ENCODE data around the gene DENND2D. TPM values are rescaled to one million over a fixed set of nuclear protein-coding genes. Genes with fewer than 3 reads are reported as not detected.

The DENND2D gene
- polyA plus RNA-seq, 3 donors = 15.3 to 17.7 (median 16.3) TPM

- DNase-seq (ENCODE audit: low read depth in 3 of 3, low spot score in 2 of 3) = no peak
Observed at GRCh38 chr1:111204201-111204982, 3.9 kb upstream of the DENND2D start.

GRCh38 chr1:111203681-111204200, 3.3 kb upstream of the DENND2D start:
- DNase-seq (ENCODE audit: low read depth in 3 of 3, low spot score in 2 of 3) = no peak

- DNase-seq (ENCODE audit: low read depth in 3 of 3, low spot score in 2 of 3) = no peak
Observed at GRCh38 chr1:111202707-111203623, 2.5 kb upstream of the DENND2D start.

GRCh38 chr1:111202366-111202706, 1.9 kb upstream of the DENND2D start:
- DNase-seq (ENCODE audit: low read depth in 3 of 3, low spot score in 2 of 3) = no peak

GRCh38 chr1:111201275-111202090, 1.0 kb upstream of the DENND2D start:
- no peak for DNase-seq (ENCODE audit: low read depth in 3 of 3, low spot score in 2 of 3)

- no peak for DNase-seq (ENCODE audit: low read depth in 3 of 3, low spot score in 2 of 3)
Observed at GRCh38 chr1:111200802-111201161, 336 bp upstream of the DENND2D start.

GRCh38 chr1:111199329-111199728, 1.1 kb downstream of the DENND2D start:
- DNase-seq (ENCODE audit: low read depth in 3 of 3, low spot score in 2 of 3) = no peak

GRCh38 chr1:111198836-111199235, 1.6 kb downstream of the DENND2D start:
- no peak for DNase-seq (ENCODE audit: low read depth in 3 of 3, low spot score in 2 of 3)

- no peak for DNase-seq (ENCODE audit: low read depth in 3 of 3, low spot score in 2 of 3)
Observed at GRCh38 chr1:111197598-111198284, 2.7 kb downstream of the DENND2D start.

GRCh38 chr1:111196213-111196612, 4.2 kb downstream of the DENND2D start:
- DNase-seq (ENCODE audit: low read depth in 3 of 3, low spot score in 2 of 3) = no peak

- DNase-seq (ENCODE audit: low read depth in 3 of 3, low spot score in 2 of 3) = no peak
Observed at GRCh38 chr1:111195002-111195684, 5.3 kb downstream of the DENND2D start.

- no peak for DNase-seq (ENCODE audit: low read depth in 3 of 3, low spot score in 2 of 3)
Observed at GRCh38 chr1:111193712-111194480, 6.5 kb downstream of the DENND2D start.

- no peak for DNase-seq (ENCODE audit: low read depth in 3 of 3, low spot score in 2 of 3)
Observed at GRCh38 chr1:111192658-111193519, 7.6 kb downstream of the DENND2D start.

GRCh38 chr1:111192074-111192473, 8.4 kb downstream of the DENND2D start:
- no peak for DNase-seq (ENCODE audit: low read depth in 3 of 3, low spot score in 2 of 3)

GRCh38 chr1:111191496-111191895, 8.9 kb downstream of the DENND2D start:
- no peak for DNase-seq (ENCODE audit: low read depth in 3 of 3, low spot score in 2 of 3)

GRCh38 chr1:111190931-111191451, 9.5 kb downstream of the DENND2D start:
- DNase-seq (ENCODE audit: low read depth in 3 of 3, low spot score in 2 of 3) = no peak

GRCh38 chr1:111184663-111185062, 15.8 kb downstream of the DENND2D start:
- DNase-seq (ENCODE audit: low read depth in 3 of 3, low spot score in 2 of 3) = no peak
